Measurements from ENCODE around the gene ADCYAP1R1.

Gene ADCYAP1R1

DNA sequence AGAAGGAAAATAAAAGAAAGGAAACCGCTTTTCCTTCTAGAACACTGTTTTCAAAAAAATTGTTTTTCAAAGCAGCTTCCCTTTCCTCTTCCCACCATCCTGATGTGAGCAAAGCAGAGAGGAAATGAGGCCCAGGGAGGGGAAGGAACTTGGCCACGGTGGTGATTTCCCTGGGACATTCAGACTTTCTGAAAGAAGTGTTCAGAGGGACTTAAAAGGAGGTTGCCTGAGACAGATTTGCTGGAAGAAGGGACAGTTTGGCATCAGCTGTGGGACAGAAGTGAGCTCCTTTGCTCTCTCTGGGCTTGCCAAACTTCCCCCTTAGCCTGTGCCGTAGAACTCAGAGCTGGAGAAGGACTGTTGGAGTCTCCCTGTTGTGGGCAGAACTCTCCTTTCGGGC is 30.3 kb downstream of the ADCYAP1R1 start:
- TF ChIP-seq, protein P1, sequence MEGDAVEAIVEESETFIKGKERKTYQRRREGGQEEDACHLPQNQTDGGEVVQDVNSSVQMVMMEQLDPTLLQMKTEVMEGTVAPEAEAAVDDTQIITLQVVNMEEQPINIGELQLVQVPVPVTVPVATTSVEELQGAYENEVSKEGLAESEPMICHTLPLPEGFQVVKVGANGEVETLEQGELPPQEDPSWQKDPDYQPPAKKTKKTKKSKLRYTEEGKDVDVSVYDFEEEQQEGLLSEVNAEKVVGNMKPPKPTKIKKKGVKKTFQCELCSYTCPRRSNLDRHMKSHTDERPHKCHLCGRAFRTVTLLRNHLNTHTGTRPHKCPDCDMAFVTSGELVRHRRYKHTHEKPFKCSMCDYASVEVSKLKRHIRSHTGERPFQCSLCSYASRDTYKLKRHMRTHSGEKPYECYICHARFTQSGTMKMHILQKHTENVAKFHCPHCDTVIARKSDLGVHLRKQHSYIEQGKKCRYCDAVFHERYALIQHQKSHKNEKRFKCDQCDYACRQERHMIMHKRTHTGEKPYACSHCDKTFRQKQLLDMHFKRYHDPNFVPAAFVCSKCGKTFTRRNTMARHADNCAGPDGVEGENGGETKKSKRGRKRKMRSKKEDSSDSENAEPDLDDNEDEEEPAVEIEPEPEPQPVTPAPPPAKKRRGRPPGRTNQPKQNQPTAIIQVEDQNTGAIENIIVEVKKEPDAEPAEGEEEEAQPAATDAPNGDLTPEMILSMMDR (IDR thresholded peaks at IDR 0.05) = no peak

DNA sequence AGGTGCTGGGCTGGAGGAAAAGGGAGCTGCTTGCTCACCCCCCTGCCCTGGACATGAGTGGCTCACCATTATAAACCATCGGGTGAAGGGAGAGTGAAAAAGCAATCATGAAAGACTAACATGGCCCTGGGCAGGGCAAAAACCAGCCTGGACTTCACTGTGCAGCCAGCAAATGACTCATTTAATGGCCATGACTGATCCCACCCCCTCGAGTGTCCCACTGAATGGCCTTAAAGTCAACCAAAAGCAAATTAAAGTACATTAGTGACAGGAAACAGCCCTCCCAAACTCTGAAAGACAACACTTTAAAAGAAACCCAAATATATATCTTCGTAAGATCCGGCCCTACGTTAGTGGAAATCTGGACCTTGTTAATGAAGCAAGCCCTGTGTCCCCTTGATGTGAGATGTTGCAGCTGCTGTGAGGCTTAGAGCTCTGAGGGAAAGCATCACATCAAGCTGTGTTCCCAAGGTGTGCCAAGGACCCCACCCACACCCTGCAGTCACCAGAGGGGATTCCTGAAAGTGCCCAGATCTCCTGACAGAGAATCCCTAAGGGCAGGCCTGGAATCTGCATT is 31.2 kb downstream of the ADCYAP1R1 start:
- TF ChIP-seq, protein P1 (IDR thresholded peaks at IDR 0.05) = no peak

DNA sequence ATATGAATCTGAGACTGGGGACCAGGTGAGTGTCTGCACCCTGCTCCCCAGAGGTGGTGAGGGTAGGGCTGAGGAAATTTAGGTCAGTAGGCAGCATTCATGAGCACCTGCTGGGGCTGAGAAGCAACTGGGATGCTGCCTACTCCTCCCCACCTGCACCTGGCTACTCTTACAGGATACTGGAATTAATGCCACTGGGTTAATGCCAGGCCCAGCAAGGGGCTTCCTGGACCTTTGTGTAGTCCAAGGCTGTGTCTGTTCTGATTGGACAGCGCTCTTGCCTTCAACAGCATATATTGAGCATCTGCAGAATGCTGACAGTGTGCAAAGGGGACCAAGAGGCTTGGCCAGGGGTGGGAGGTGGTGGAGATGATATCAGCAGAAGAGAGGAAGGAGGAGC is 32.1 kb downstream of the ADCYAP1R1 start:
- TF ChIP-seq, protein P1 (IDR thresholded peaks at IDR 0.05) = no peak

DNA sequence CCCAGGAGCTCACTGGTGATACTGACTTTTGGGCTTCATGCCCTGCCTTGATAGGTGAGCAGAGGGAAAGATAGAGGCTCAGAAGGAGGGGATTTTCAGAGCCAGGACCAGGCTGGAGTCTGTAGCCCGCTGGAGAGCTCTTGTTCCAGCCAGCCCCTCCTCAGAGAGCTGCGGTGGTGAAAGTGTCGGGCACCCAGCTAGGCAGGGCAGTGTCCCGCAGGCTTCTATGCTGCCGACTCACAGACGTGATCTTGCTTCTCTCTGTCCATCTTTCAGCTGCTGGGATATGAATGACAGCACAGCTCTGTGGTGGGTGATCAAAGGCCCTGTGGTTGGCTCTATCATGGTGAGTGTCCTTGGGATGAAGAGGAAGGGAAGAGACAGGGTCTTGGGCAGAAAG is 35.2 kb downstream of the ADCYAP1R1 start:
- TF ChIP-seq, protein P1 (IDR thresholded peaks at IDR 0.05) = no peak

DNA sequence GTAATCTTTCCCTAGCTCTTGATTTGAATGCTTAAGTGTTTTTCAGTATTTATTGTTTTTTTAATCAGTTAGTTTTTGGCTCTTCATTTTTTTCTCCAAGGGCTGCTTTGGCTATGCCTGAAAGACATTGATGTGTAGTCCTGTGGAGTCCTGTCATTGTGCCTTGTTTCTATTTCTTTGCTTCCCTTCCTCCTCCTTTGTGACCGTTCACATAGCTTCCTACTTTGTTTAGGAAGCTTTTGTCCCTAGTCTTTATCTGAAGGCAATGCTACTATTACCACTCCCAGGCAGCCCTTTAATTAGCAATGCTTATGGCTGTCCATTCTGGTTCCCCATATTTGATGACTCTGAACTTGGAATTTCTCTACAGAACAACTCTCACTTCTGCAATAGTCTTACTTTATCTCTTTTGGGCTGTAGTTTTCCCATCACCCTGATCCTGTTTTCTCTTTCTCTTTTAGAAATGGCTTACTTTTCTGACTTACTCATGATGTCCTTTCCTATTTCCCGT is 39.9 kb downstream of the ADCYAP1R1 start:
- TF ChIP-seq, protein P1 (IDR thresholded peaks at IDR 0.05) = no peak

DNA sequence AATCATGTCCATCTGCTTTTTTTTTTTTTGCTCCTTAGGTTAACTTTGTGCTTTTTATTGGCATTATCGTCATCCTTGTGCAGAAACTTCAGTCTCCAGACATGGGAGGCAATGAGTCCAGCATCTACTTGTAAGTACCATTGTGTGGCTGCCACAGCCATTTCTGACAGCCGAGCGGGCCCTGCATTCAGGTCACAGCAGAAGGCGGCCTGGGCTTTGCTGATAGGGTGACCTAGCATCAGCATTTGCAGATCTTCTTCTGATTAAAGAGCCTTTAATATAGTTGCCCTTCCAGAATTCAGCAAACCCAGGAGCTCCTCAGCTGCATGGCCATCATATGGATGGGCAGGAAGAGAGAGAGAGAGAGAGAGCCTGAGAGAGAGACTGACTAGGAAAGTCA is 40.5 kb downstream of the ADCYAP1R1 start:
- TF ChIP-seq, protein P1 (IDR thresholded peaks at IDR 0.05) = no peak

DNA sequence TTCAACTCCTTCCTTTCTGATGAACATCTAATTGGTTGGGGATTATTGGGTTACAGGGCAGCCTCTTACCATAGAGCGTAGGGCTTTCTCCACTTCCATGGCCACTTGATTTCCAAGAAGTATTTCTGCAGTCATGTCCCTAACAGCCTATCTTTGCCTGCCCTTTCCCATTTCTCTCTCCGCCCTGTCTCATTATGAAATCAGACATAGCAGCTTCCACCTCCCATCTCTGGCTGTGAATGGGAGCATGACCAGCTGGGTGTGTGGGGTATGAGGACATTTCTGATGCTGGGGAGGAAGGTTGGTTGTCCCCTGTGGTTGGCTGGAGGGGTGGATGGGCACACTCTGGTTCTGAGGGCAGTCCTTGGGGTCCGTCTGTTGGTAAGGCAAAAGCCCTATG is 41.2 kb downstream of the ADCYAP1R1 start:
- TF ChIP-seq, protein P1 (IDR thresholded peaks at IDR 0.05) = no peak

DNA sequence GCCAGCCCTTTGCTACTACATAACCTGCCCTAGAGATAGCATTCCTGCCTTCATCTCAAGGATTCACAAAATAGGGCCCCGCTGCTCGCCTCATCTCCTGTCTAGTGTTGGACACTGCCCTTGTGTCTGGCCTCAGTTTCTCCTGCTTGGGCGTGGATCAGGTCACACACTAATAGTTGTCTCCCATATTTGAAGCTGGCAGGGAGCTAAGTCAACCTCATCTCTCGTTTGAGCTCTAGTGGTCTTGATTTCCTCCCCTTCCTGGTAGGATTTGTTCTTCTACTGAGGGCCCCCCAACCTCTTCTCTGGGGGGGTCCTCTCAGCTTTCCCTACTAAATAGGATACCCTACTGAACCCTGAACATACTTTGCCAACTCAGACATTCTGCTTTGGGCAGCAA is 42.2 kb downstream of the ADCYAP1R1 start:
- TF ChIP-seq, protein P1 (IDR thresholded peaks at IDR 0.05) = no peak
